Neural cell (in vitro differentiated cells): ENCODE results near the gene NTNG1. TPM values are rescaled to one million over a fixed set of nuclear protein-coding genes. Genes with fewer than 3 reads are reported as not detected.
"Not testable (repeated sequence)": the region's sequence is repeated elsewhere in the genome, so short reads cannot be mapped to it uniquely, and the experiment has no call there.

ENCODE experiments used
- H2AFZ ChIP-seq: fragments of 200-600, 300-800 bp; sonication (generic), shearing (Covaris generic); 2 replicates; pipeline ENCODE4 v1.6.0; 2014; ENCODE audit warnings: low read depth, mild to moderate bottlenecking, antibody characterized with exemption, low read length, moderate library complexity
- H3F3A ChIP-seq: fragments of 200-600 bp; shearing (Covaris generic); 2 replicates; pipeline ENCODE4 v1.6.1; 2016; ENCODE audit warnings: mild to moderate bottlenecking, moderate library complexity, mixed read lengths, antibody characterized with exemption, low read length; ENCODE audit not compliant: insufficient read depth, poor library complexity, severe bottlenecking
- H3K27ac ChIP-seq: fragments of 200-600, 300-800 bp; sonication (generic), shearing (Covaris generic); 2 replicates; pipeline ENCODE4 v1.5.1; 2014; ENCODE audit warnings: mild to moderate bottlenecking, low read length, moderate library complexity
- H3K27me3 ChIP-seq: fragments of 300-800, 200-600 bp; sonication (generic), shearing (Covaris generic); 2 replicates; pipeline ENCODE4 v1.6.0; 2014; ENCODE audit warnings: mild to moderate bottlenecking, low read depth, low read length, moderate library complexity; ENCODE audit not compliant: insufficient read depth
- H3K36me3 ChIP-seq: fragments of 300-800, 200-600 bp; sonication (generic), shearing (Covaris generic); 2 replicates; pipeline ENCODE4 v1.5.1; 2014; ENCODE audit warnings: mild to moderate bottlenecking, antibody characterized with exemption, low read length, moderate library complexity; ENCODE audit not compliant: insufficient read depth
- H3K4me2 ChIP-seq: fragments of 300-800, 200-600 bp; sonication (generic), shearing (Covaris generic); 2 replicates; pipeline ENCODE4 v1.6.0; 2014; ENCODE audit warnings: mild to moderate bottlenecking, low read length
- H3K4me3 ChIP-seq: fragments of 300-800, 200-600 bp; sonication (generic), shearing (Covaris generic); 2 replicates; pipeline ENCODE4 v1.5.1; 2014; ENCODE audit warnings: mild to moderate bottlenecking, low read length, moderate library complexity
- H3K79me2 ChIP-seq: fragments of 200-600 bp; shearing (Covaris generic); replicated peaks from 2 replicates; pipeline ENCODE4 v1.6.0; 2014; ENCODE audit warnings: mild to moderate bottlenecking, low read length, moderate library complexity; ENCODE audit not compliant: insufficient read depth
- H3K9ac ChIP-seq: fragments of 300-800, 200-600 bp; sonication (generic), shearing (Covaris generic); 2 replicates; pipeline ENCODE4 v1.6.1; 2016; ENCODE audit warnings: mild to moderate bottlenecking, low read length, mixed read lengths
- H3K9me2 ChIP-seq: fragments of 200-600 bp; shearing (Covaris generic); 2 replicates; pipeline ENCODE4 v1.6.1; 2016; ENCODE audit warnings: mild to moderate bottlenecking, low read length, mixed read lengths; ENCODE audit not compliant: insufficient read depth
- H3K9me3 ChIP-seq: fragments of 200-600, 300-800 bp; sonication (generic), shearing (Covaris generic); 2 replicates; pipeline ENCODE4 v1.6.1; 2016; ENCODE audit warnings: mild to moderate bottlenecking, mixed run types, low read length, moderate library complexity, mixed read lengths
- H4K20me1 ChIP-seq: fragments of 200-600 bp; shearing (Covaris generic); 2 replicates; pipeline ENCODE4 v1.6.1; 2016; ENCODE audit warnings: mild to moderate bottlenecking, mixed run types; ENCODE audit not compliant: insufficient read depth
- CTCF ChIP-seq: fragments of 450-650 bp; IDR thresholded peaks from 2 replicates; pipeline ENCODE4 v1.5.1; 2014; ENCODE audit warnings: antibody characterized with exemption, mild to moderate bottlenecking, moderate library complexity; ENCODE audit not compliant: poor library complexity, severe bottlenecking
- EP300 ChIP-seq: fragments of 450-650 bp; conservative IDR thresholded peaks from 2 replicates; pipeline ENCODE4 v1.6.1; 2014; ENCODE audit warnings: antibody characterized with exemption, mild to moderate bottlenecking, moderate library complexity; ENCODE audit not compliant: poor library complexity, severe bottlenecking
- EZH2 ChIP-seq: fragments of 200-600, 300-800 bp; shearing (Covaris generic), sonication (generic); IDR thresholded peaks from 2 replicates; pipeline ENCODE4 v1.6.1; 2014; ENCODE audit warnings: antibody characterized with exemption, low read length, borderline replicate concordance, mild to moderate bottlenecking; ENCODE audit not compliant: insufficient read depth, poor library complexity, severe bottlenecking
- MXI1 ChIP-seq: fragments of 450-650 bp; conservative IDR thresholded peaks from 2 replicates; pipeline ENCODE4 v1.6.1; 2014; ENCODE audit warnings: antibody characterized with exemption, mild to moderate bottlenecking; ENCODE audit not compliant: poor library complexity, severe bottlenecking
- POLR2AphosphoS5 ChIP-seq: IDR thresholded peaks from 2 replicates; pipeline ENCODE4 v1.6.1; 2012
- RAD21 ChIP-seq: fragments of 450-650 bp; conservative IDR thresholded peaks from 2 replicates; pipeline ENCODE4 v1.6.1; 2014; ENCODE audit warnings: antibody characterized with exemption, mild to moderate bottlenecking, moderate library complexity
- REST ChIP-seq: IDR thresholded peaks from 2 replicates; pipeline ENCODE4 v1.6.1; 2012; ENCODE audit warnings: borderline replicate concordance
- SMC3 ChIP-seq: fragments of 450-650 bp; conservative IDR thresholded peaks from 2 replicates; pipeline ENCODE4 v1.6.1; 2014; ENCODE audit warnings: antibody characterized with exemption, mild to moderate bottlenecking, moderate library complexity; ENCODE audit not compliant: poor library complexity
- TAF1 ChIP-seq: IDR thresholded peaks from 2 replicates; pipeline ENCODE4 v1.6.1; 2012; ENCODE audit warnings: low read depth
- polyA plus RNA-seq: library from polyadenylated mRNA; depleted of rRNA; stranded (reverse); fragments of >200 nt; gene quantifications from 2 replicates; pipeline ENCODE4 v1.2.3, GENCODE V29; 2014

NTNG1 gene
- polyA plus RNA-seq, 1 donor from 2014 or later: not detected

- TF ChIP-seq RAD21: no peak
- no peak for TF ChIP-seq REST
- no peak for TF ChIP-seq MXI1
- TF ChIP-seq CTCF: no peak
- TF ChIP-seq TAF1: no peak
- TF ChIP-seq EZH2: no peak
- TF ChIP-seq POLR2AphosphoS5: no peak
- H3K9me3 ChIP-seq: no peaks in the 10 kb centered on the region
- H3K4me3 ChIP-seq: no peak overlapping the region
- H3K79me2 ChIP-seq: no peaks in the 10 kb centered on the region
- H3K4me2 ChIP-seq: no peak overlapping the region
- H3K9ac ChIP-seq: no peak overlapping the region
- no peak overlapping the region for H3K27ac ChIP-seq
- H2AFZ ChIP-seq: no peak overlapping the region
- no peaks in the 10 kb centered on the region for H3K27me3 ChIP-seq
- no peaks in the 10 kb centered on the region for H3F3A ChIP-seq
- no peaks in the 10 kb centered on the region for H4K20me1 ChIP-seq
- no peaks in the 10 kb centered on the region for H3K36me3 ChIP-seq
- no peaks in the 10 kb centered on the region for H3K9me2 ChIP-seq
These were observed 18.2 kb downstream of the NTNG1 start for GRCh38 chr1:107158991-107159390.

GRCh38 chr1:107162745-107163144, 21.9 kb downstream of the NTNG1 start:
- Histone ChIP-seq H3K27me3 (no peaks in the 10 kb centered on the region), H3K9me2 (no peaks in the 10 kb centered on the region), H3K36me3 (no peaks in the 10 kb centered on the region), H3K9me3 (no peaks in the 10 kb centered on the region), H3K27ac (no peak overlapping the region), H3K4me3 (no peak overlapping the region), H2AFZ (no peak overlapping the region), H3K4me2 (no peak overlapping the region), H3K79me2 (no peaks in the 10 kb centered on the region), H3F3A (no peaks in the 10 kb centered on the region), H3K9ac (no peak overlapping the region), H4K20me1 (no peaks in the 10 kb centered on the region)
- TF ChIP-seq RAD21: no peak
- no peak for TF ChIP-seq POLR2AphosphoS5
- no peak for TF ChIP-seq MXI1
- TF ChIP-seq TAF1: no peak
- TF ChIP-seq SMC3: no peak
- TF ChIP-seq EZH2: no peak
- no peak for TF ChIP-seq REST
- no peak for TF ChIP-seq CTCF
- TF ChIP-seq EP300: no peak

- not testable (repeated sequence) for H3K4me3 ChIP-seq, H3K9me3 ChIP-seq, H3K9me2 ChIP-seq, H2AFZ ChIP-seq, H3K9ac ChIP-seq, H3K27me3 ChIP-seq, H3K4me2 ChIP-seq, H3K36me3 ChIP-seq, H3K79me2 ChIP-seq, H3K27ac ChIP-seq, H4K20me1 ChIP-seq, H3F3A ChIP-seq
These were observed 24.1 kb downstream of the NTNG1 start for GRCh38 chr1:107164901-107165300.
